Nephron (organoid): ENCODE measurements around the gene BEST3.

ENCODE experiments used
- H3K27ac Mint-ChIP-seq, 3 experiments: 2 replicates each; pipeline ENCODE4 v1.8.0; 2020; ENCODE audit warnings: mixed read lengths in 3 of 3, mild to moderate bottlenecking in 2 of 3, moderate library complexity in 1 of 3
- H3K27me3 Mint-ChIP-seq: 2 replicates; pipeline ENCODE4 v1.8.0; 2021; ENCODE audit warnings: low read depth, mild to moderate bottlenecking, moderate library complexity, mixed read lengths
- H3K36me3 Mint-ChIP-seq: 2 replicates; pipeline ENCODE4 v1.8.0; 2020; ENCODE audit warnings: low read depth, mixed read lengths
- H3K4me1 Mint-ChIP-seq: 2 replicates; pipeline ENCODE4 v1.8.0; 2020; ENCODE audit warnings: mixed read lengths
- H3K4me3 Mint-ChIP-seq, 3 experiments: 2 replicates each; pipeline ENCODE4 v1.8.0; 2020; ENCODE audit warnings: mild to moderate bottlenecking in 3 of 3, mixed read lengths in 3 of 3, moderate library complexity in 2 of 3
- H3K9me3 Mint-ChIP-seq: 2 replicates; pipeline ENCODE4 v1.8.0; 2020; ENCODE audit warnings: mixed read lengths
- CTCF ChIP-seq, 3 experiments: fragments of 200-600 bp; sonication (generic); IDR thresholded peaks; one replicate each; pipeline ENCODE4 v1.5.0; 2021; ENCODE audit warnings: antibody characterized with exemption in 3 of 3; ENCODE audit not compliant: unreplicated experiment in 3 of 3

Gene BEST3

GRCh38 chr12:69621551-69621950 is 77.6 kb downstream of the BEST3 start:
- TF ChIP-seq CTCF (IDR thresholded peaks at IDR 0.05; ENCODE audit: unreplicated experiment in 3 of 3), result no peak

DNA sequence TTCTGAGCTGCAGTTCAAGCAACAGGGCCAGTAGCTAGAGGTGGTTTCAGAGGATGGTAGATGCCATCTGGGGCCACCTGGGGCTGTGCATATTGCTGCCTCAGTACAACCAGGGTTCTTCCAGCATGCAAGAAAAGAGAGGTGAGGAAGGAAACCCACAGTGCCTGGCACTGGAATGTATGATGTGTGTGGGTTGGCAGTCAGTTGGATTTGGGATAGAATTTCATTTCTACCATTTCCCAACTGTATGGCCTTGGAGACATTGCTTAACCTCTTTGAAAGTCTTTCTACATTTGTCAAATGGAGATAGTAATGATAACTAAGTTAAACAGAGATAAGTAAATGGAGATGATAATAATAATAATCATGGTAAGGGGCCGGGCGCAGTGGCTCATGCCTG is 78.2 kb downstream of the BEST3 start:
- TF ChIP-seq CTCF (IDR thresholded peaks at IDR 0.05; ENCODE audit: unreplicated experiment in 3 of 3), result no peak
- Mint-ChIP-seq H3K4me3 (no peak overlapping the region), H3K4me1 (peaks cover 16% of the 10 kb centered on the region), H3K27ac (no peak overlapping the region), H3K36me3 (no peaks in the 10 kb centered on the region), H3K27me3 (peaks cover 7% of the 10 kb centered on the region), H3K9me3 (no peaks in the 10 kb centered on the region)

More at GRCh38 chr12:69621551-69621950, 77.6 kb downstream of the BEST3 start:
- no peaks in the 10 kb centered on the region for H3K36me3 Mint-ChIP-seq
- no peak overlapping the region for H3K4me3 Mint-ChIP-seq
- H3K9me3 Mint-ChIP-seq, result no peaks in the 10 kb centered on the region
- peaks cover 16% of the 10 kb centered on the region for H3K4me1 Mint-ChIP-seq
- peaks cover 8% of the 10 kb centered on the region for H3K27me3 Mint-ChIP-seq
- no peak overlapping the region for H3K27ac Mint-ChIP-seq

DNA sequence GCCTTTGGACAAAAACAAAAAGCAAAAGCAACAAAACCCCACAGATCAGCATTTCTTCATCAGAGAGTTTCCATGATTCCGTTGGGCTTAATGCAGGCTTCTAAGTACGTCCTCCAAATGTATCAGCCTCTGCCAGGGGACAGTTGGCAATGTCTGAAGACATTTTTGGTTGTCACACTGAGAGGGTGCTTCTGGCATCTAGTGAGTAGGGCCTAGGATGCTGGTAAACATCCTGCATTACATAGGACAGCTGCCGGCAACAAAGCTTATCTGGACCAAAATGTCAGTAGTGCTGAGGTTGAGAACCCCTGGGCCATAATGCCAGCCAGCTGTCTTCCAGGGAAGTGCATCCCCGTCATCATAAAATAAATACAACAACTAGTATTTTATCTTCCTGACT is 79.0 kb downstream of the BEST3 start:
- Mint-ChIP-seq H3K27ac (no peak overlapping the region), H3K27me3 (peaks cover 7% of the 10 kb centered on the region), H3K36me3 (no peaks in the 10 kb centered on the region), H3K4me1 (peaks cover 16% of the 10 kb centered on the region), H3K9me3 (no peaks in the 10 kb centered on the region), H3K4me3 (no peak overlapping the region)
- TF ChIP-seq CTCF (IDR thresholded peaks at IDR 0.05; ENCODE audit: unreplicated experiment in 3 of 3), result no peak

GRCh38 chr12:69619050-69619449 is 80.1 kb downstream of the BEST3 start:
- H3K27ac Mint-ChIP-seq, result peak overlapping the region; percentile 65 to 93 (median 78)
- no peak for TF ChIP-seq CTCF (IDR thresholded peaks at IDR 0.05; ENCODE audit: unreplicated experiment in 3 of 3)
- H3K4me1 Mint-ChIP-seq, result peaks cover 16% of the 10 kb centered on the region
- H3K27me3 Mint-ChIP-seq, result peaks cover 7% of the 10 kb centered on the region
- H3K9me3 Mint-ChIP-seq, result no peaks in the 10 kb centered on the region
- no peak overlapping the region for H3K4me3 Mint-ChIP-seq
- H3K36me3 Mint-ChIP-seq, result no peaks in the 10 kb centered on the region

DNA sequence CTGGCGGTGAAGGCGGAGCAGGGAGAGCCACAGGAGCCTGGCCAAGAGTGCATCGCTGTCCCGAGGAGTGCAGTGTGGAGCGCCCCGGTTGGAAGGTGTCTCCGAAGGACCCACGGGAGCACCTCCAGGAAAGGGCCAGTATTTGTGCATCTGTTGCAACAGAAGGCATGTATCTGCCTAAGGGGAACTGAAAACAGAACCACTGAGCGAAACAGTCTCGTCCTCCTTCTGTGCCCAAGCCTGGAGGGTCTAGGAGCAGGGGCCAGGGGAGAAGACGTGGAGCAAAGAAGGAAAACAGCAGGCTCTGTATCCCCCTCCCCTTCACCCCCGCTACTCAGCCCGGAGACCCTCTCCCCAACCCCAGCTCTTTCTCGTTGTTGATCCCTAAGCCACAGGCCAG is 83.1 kb downstream of the BEST3 start:
- peaks cover 6% of the 10 kb centered on the region for H3K27me3 Mint-ChIP-seq
- no peaks in the 10 kb centered on the region for H3K36me3 Mint-ChIP-seq
- no peak overlapping the region for H3K4me3 Mint-ChIP-seq
- H3K4me1 Mint-ChIP-seq, result peaks cover 16% of the 10 kb centered on the region
- no peak for TF ChIP-seq CTCF (IDR thresholded peaks at IDR 0.05; ENCODE audit: unreplicated experiment in 3 of 3)
- H3K9me3 Mint-ChIP-seq, result no peaks in the 10 kb centered on the region
- H3K27ac Mint-ChIP-seq, result no peak overlapping the region

GRCh38 chr12:69613351-69613750 is 85.8 kb downstream of the BEST3 start:
- no peaks in the 10 kb centered on the region for H3K9me3 Mint-ChIP-seq
- H3K27me3 Mint-ChIP-seq, result peaks cover 4% of the 10 kb centered on the region
- no peak for TF ChIP-seq CTCF (IDR thresholded peaks at IDR 0.05; ENCODE audit: unreplicated experiment in 3 of 3)
- no peak overlapping the region for H3K27ac Mint-ChIP-seq
- no peak overlapping the region for H3K4me3 Mint-ChIP-seq
- no peaks in the 10 kb centered on the region for H3K36me3 Mint-ChIP-seq
- H3K4me1 Mint-ChIP-seq, result no peaks in the 10 kb centered on the region
